ENCODE results near the gene NFATC1.

The NFATC1 gene

GRCh38 chr18:79489051-79489898 is 93.5 kb downstream of the NFATC1 start:
- H3K4me2 ChIP-seq (ENCODE audit: low read length) = no peak overlapping the region
- H3K27ac ChIP-seq = no peak overlapping the region
- H2AFZ ChIP-seq = no peak overlapping the region
- H3K9ac ChIP-seq = no peak overlapping the region
- no peaks in the 10 kb centered on the region for H3K79me2 ChIP-seq
- TF ChIP-seq CTCF (IDR thresholded peaks at IDR 0.05) = no peak
- no peaks in the 10 kb centered on the region for H3K36me3 ChIP-seq (ENCODE audit: control insufficient read depth, insufficient read depth, low read length)
- no peaks in the 10 kb centered on the region for H3K9me3 ChIP-seq (ENCODE audit: control insufficient read depth, low read length)
- H3K4me1 ChIP-seq = no peaks in the 10 kb centered on the region
- H3K27me3 ChIP-seq (ENCODE audit: control insufficient read depth, insufficient read depth, low read length) = no peaks in the 10 kb centered on the region
- no peak overlapping the region for H3K4me3 ChIP-seq (ENCODE audit: low read depth, low read length)

DNA sequence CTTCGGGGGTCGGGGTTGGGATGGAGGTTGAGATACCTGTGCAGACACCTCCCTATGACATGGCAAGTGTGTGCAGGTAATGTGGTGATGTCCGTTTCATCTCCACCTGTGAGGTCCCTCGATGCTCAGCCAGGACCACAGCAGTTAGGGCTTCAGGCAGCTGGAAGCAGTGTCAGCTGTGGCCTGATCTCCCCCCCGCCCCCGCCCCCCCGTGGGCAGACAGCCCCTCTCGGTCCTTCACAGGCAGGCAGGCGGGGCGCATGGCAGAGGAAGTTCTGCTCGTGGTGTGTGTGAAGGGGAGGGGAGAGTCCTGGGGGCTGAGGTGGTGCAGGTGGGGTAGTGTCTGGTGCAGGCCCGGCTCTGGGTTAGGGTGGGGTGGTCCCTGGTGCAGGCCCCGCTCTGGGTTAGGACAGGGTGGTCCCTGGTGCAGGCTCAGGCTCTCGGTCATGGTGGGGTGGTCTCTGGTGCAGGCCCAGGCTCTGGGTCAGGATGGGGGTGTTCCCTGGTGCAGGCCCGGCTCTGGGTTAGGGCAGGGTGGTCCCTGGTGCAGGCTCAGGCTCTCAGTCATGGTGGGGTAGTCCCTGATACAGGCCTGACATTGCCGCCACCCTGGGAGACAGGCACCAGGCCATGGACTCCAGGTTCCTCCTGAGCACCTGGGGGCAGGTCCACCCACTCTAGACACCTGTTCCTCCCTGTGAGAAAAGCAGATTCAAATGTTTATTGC is 94.3 kb downstream of the NFATC1 start:
- Histone ChIP-seq H3K27me3 (ENCODE audit: control insufficient read depth, insufficient read depth, low read length) (no peaks in the 10 kb centered on the region), H3K9me3 (ENCODE audit: control insufficient read depth, low read length) (no peaks in the 10 kb centered on the region), H2AFZ (no peak overlapping the region), H3K4me3 (ENCODE audit: low read depth, low read length) (no peak overlapping the region), H3K9ac (no peak overlapping the region), H3K36me3 (ENCODE audit: control insufficient read depth, insufficient read depth, low read length) (no peaks in the 10 kb centered on the region), H3K4me2 (ENCODE audit: low read length) (no peak overlapping the region), H3K4me1 (no peaks in the 10 kb centered on the region), H3K79me2 (no peaks in the 10 kb centered on the region), H3K27ac (no peak overlapping the region)
- no peak for TF ChIP-seq CTCF (IDR thresholded peaks at IDR 0.05)

DNA sequence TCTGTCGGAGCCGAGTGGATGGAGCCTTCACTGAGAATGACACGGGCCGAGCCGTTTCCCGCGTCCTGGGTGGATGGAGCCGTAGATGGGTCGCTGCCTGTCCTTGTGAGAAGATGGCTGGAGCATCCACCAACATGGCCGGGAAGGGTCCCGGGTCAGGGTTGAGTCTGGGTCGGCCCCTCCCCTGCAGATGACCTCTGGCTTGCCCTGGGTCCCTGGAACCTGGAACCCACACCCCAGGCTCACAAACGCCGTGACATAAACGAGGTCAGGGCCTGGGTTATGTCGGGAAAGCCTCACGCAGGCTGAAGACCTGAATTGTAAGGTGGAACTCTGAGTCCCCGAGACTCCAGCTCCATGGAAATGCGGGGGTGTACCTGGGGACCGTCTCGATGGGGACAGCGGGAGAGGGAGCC is 94.9 kb downstream of the NFATC1 start:
- Histone ChIP-seq H3K9ac (no peak overlapping the region), H3K4me1 (no peaks in the 10 kb centered on the region), H3K27me3 (ENCODE audit: control insufficient read depth, insufficient read depth, low read length) (no peaks in the 10 kb centered on the region), H3K4me3 (ENCODE audit: low read depth, low read length) (no peak overlapping the region), H3K36me3 (ENCODE audit: control insufficient read depth, insufficient read depth, low read length) (no peaks in the 10 kb centered on the region), H3K27ac (no peak overlapping the region), H3K9me3 (ENCODE audit: control insufficient read depth, low read length) (no peaks in the 10 kb centered on the region), H3K4me2 (ENCODE audit: low read length) (no peak overlapping the region), H2AFZ (no peak overlapping the region), H3K79me2 (no peaks in the 10 kb centered on the region)
- TF ChIP-seq CTCF (IDR thresholded peaks at IDR 0.05) = no peak

GRCh38 chr18:79491081-79491551 is 95.4 kb downstream of the NFATC1 start:
- no peaks in the 10 kb centered on the region for H3K9me3 ChIP-seq (ENCODE audit: control insufficient read depth, low read length)
- no peak overlapping the region for H3K4me2 ChIP-seq (ENCODE audit: low read length)
- H2AFZ ChIP-seq = no peak overlapping the region
- no peak overlapping the region for H3K9ac ChIP-seq
- no peak overlapping the region for H3K4me3 ChIP-seq (ENCODE audit: low read depth, low read length)
- no peaks in the 10 kb centered on the region for H3K27me3 ChIP-seq (ENCODE audit: control insufficient read depth, insufficient read depth, low read length)
- no peaks in the 10 kb centered on the region for H3K79me2 ChIP-seq
- no peaks in the 10 kb centered on the region for H3K4me1 ChIP-seq
- H3K36me3 ChIP-seq (ENCODE audit: control insufficient read depth, insufficient read depth, low read length) = no peaks in the 10 kb centered on the region
- no peak for TF ChIP-seq CTCF (IDR thresholded peaks at IDR 0.05)
- H3K27ac ChIP-seq = no peak overlapping the region

All from parathyroid adenoma (tissue), 2 donors.